Activated CD8-positive, alpha-beta memory T cell treated with anti-CD3 and anti-CD28 coated beads, Interleukin-2, amount 50 U/mL, for 24 hours (primary cell): Measurements from ENCODE around the gene TSR1.

Source experiments
- DNase-seq: peaks from one replicate; pipeline ENCODE4 v3.0.0-alpha.2; 2020; ENCODE audit errors: extremely low read depth

TSR1 gene

DNA sequence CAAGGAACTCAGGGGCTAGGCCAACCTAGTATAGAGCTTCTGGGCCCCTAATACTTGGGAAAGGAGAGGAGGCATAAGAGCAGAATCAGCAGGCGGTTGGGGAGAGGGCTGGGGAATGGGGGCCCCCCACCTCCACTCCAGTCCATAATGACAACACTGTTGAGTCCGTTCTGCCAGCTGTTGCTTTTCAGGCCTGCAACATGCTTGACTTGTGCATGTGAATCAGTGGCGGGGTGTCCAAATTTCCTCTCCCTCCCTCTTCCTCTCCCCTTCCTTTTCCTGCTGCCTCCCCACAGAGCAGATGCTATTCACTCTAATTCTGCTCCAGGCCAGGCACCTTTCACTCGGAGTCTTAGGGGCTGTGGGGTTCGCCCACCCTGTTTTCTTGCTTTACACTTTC is 32.8 kb upstream of the TSR1 start:
- DNase-seq, result no peak

DNA sequence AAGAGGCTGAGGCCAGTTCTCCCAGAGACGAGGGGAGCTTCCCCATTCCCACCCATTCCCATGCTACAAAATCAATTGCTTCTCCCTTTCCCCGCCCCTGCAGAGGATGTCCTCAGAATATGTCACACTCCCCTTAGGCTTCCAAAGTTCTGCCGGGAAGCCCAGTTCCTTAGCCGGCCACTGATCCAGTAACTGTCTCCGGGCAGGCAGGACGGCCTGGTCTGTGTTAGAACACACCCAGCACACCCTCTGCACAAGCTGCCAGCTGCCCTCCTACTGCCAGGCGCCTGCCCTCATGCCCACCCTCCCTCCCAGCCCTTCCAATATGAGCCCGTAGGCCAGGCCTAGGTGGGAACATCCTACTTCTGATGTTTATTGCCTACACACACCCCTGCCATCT is 32.1 kb upstream of the TSR1 start:
- no peak for DNase-seq

DNA sequence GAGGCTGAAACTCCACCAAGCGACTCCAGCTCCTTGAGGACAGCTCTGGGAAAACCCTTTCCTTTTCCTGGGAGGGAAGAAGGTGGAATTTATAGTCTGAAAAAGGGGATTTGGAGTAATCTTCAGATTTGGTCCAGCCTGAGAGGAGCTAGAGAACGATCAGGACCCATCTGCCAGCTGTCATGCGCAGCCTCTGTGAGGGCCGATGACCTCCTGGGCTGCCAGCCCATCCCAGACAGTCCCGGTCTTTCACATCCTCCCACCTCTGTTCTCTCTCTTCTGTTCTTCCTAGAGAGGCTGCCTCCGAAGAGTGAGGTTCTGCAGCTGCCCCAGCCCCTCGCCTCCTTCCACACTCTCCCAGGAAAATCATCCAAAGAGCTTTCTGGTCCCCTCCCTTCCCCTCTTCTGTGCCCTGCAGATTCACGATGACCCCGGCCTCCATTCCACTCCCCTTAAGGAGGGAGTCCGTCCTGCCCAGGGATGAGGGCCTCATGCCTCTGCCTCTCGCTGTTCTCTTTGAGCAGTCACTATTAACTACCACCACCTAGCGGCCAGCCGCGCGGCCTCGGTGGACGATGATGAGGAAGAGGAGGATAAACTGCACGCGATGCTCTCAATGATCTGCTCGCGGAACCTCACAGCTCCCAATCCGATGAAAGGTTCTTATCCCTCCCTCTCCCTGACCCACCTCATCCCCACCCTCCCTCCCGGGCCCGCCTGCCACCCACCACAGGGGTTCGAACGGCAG is 30.7 kb upstream of the TSR1 start:
- no peak for DNase-seq

DNA sequence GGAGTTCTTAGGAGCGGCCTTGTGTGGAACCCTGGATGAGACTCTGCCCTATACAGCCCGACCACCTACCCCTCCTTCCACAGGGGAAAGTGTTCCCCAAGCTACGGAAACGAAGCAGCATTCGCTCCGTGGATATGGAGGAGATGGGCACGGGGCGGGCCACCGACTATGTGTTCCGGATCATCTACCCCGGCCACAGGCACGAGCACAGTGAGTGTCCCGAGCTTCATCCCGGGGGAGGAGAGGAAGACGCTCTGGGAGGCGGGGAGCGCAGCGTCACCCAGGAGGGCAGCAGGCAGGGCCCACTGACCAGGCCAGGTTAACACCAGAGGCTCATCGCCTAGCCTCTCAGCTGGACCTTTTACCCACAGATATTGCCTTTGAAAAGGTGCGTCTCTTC is 28.9 kb upstream of the TSR1 start:
- DNase-seq, result no peak

DNA sequence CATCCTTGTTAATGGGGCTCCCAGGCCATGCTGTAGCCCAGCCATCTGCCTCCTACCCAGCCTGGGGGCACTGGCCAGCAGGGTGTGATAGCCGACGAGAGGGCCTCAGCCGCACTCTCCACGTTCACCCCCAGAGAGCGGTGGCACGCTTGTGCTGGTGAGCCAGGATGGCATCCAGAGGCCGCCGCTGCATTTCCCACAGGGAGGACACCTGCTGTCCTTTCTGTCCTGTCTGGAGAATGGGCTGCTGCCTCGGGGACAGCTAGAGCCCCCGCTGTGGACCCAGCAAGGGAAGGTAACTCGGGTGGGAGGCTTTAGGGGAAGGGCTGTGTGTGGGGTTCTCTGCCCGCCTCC is 28.5 kb upstream of the TSR1 start:
- DNase-seq, result no peak

DNA sequence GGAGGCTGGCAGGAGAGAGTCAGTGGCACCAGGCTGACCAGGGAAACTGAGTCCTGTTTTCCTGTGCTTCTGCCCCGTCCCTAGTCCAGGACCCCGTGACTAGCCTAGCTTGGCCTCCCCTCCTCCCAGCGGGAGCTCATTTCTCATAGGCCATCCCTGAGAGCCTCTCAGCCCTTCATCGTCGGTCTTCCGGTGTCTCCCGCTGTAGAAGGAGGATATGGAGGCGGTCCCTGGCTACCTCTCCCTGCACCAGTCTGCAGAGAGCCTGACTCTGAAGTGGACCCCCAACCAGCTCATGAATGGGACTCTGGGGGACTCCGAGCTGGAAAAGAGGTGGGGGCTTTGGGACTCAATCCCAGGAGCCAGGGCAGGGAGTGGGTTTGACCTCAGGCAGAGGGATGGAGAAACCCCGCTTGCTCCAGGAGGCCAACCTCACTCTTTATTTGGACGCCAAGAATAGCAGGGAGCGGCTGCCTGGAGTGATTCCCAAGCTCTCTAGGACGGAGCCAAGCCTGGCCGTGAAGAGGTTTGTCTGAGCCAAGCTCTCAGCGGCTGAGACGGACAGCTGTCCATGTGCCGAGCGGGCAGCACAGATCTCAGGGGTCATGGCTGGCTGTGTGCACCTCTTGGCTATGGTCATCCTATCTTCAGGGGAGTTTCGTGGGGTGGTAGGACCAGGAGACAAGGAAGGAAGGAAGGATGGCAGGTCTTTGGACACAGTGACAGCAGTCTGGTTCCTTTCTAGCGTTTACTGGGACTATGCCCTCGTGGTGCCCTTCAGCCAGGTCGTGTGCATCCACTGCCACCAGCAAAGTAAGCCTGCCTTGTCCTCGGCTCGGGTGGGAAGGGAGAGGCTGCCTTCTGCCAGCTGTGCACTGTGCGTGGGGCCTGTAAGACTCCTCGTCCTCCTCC is 27.9 kb upstream of the TSR1 start:
- no peak for DNase-seq

DNA sequence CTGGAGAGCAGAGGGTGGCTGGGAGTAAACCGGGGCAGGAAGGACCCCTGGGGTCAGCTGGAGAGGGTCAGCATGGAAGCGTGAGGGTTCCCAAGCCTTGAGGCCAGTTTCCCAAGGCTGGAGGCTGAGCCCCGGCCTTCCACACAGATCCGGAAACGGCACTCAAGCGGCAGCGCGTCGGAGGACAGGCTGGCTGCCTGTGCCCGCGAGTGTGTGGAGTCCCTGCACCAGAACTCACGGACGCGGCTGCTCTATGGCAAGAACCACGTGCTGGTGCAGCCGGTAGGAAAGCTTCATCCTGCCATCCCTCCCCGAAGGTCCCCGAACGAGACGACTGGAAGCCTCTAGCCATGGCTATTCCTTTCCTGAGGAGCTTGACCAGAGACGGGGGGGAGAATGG is 27.1 kb upstream of the TSR1 start:
- no peak for DNase-seq

DNA sequence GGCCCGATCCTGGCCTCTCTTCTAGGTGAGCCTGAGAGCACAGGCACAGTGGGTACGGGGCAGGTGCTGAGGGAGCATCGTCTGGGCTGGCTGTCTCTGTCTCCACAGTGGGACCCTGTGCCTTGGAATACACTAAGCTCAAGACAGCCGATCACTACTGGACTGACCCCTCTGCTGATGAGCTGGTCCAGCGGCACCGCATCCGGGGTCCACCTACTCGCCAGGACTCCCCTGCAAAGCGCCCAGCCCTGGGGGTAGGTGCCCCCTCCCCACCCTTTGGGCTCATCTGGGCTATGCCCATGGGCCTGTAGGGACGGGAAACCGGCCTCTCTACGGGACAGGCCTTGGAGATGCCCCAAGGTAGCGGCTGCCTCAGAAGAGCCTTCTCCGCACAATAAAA is 26.6 kb upstream of the TSR1 start:
- no peak for DNase-seq

DNA sequence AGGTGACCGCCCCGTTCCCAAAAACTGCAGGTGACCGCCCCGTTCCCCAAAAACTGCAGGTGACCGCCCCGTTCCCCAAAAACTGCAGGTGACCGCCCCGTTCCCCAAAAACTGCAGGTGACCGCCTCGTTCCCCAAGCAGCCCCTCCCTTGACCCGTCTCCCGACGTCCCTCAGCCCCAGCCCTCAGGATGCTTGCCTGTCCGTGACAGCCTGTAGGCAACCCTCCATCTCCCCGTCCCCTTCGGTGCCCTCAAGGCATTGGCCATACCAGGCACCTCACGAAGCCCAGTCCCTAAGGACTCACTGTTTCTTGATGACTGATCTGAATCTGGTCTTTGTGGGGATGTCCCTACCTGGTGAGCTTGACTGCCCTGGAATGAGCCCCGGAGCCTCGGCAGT is 26.2 kb upstream of the TSR1 start:
- DNase-seq, result no peak

DNA sequence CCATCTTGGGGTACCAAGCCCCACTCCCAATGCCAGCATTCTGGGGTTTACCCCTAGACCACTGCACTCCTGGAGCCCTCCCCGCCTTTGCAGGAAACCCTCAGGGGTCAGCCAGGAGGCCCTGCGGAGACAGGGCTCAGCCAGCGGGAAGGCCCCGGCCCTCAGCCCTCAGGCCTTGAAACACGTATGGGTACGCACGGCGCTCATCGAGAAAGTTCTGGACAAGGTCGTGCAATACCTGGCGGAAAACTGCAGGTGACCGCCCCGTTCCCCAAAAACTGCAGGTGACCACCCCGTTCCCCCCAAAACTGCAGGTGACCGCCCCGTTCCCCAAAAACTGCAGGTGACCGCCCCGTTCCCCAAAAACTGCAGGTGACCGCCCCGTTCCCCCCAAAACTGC is 25.8 kb upstream of the TSR1 start:
- DNase-seq, result no peak

DNA sequence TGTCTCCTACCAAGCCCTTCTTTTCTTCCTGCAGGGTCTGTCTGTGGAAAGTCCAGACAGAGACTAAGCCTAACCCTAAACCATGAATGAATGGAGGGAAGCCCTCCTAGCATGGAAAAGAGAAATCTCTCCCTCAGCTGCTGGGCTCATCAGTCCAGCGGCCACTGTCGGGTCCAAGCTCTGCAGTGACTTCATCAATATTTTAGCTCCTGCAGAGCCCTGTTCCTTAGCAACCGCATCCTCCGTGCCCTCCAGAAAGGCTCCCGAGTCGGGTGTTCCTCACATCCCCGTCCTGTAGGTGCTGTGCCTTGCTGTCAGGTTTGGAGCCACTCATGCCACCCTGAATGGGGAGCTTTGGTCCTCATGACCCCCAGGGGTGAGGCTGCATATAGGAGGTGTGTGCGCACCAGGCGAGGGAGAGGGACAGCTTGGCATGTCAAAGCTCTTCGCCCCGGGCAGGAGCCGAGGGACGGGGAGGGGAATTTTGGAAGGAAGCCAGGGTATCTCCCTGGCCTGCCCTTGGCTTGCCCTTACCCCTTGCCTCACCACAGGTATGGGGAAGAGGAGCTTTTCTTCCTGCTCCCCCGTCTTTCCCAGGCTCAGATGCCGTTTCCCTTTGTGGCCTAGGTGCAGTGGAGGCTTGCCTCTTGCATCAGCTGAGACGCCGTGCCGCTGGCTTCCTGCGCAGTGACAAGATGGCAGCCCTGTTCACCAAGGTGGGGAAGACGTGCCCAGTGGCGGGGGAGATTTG is 24.9 kb upstream of the TSR1 start:
- no peak for DNase-seq

DNA sequence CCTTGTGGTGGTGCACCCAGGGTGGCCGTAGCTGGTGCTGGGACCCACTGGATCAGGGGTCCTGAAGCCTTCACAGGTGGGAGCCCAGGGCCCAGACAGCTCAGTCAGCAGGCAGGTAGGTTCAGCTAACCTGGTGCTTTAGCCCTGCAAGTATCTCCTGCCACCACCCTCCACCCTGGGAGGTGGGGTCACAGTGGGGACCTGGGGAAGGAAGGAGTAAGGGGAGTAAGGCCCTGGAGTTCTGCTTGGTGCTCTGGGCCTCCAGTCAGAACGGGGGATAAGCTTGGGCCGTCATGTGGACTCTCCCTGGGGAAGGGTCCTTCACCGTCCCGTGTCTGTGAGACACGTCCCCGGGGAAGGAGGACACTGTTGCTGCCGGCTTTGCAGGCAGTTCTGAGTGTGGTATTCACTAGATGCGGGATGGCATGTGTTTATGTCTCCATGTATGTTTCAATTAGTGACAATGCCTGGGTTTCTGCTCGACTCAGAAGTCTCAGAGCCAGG is 21.7 kb upstream of the TSR1 start:
- DNase-seq, result no peak

DNA sequence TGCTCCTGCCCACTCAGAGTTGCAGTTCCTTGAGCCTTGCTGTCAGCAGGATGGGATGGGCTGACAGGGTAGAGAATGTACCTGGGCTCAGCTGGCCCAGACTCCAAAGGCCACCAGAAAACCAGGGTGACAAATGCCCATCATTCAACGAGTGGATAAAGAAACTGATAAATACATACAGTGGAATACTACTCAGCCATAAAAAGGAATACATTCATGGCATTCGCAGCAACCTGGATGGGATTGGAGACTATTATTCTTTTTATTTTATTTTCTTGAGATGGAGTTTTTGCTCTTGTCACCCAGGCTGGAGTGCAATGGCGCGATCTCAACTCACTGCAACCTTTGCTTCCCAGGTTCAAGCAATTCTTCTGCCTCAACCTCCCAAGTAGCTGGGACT is 21.0 kb upstream of the TSR1 start:
- no peak for DNase-seq

DNA sequence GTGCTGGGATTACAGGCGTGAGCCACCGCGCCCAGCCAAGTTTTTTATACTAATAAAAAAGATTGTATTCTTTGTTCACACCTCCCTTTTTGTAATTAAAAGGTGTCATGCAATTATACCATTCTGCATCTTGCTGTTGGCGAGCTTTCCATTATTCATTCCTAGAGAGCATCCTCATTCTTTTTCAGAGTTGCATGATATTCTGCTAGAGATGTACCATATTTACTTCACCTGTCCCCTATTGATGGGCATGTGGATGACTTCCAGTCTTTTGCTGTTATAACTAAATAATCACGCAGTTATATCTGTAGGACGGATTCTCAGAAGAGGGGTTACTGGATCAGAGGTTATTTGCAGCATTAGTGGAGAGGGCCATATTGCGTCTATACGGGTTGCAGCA is 18.1 kb upstream of the TSR1 start:
- no peak for DNase-seq

DNA sequence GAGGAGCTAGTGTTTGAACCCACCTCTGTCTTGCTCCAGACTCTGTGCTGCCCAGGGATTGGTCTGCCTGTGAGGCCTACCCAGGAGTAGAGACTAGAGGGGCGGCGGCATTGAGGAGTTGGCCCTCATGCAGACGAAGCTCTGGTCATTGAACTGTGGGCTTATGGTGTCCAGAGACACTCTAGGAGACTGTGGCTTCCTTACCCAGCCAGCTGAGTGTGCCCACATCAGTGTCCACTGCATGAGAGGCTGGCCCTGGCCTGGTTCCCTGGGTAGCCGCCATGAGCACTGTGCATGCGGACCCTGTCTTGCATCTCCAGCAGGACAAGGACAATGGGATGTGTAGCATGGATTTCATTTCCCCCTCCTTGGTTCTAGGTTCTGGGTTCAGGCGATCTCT is 15.0 kb upstream of the TSR1 start:
- DNase-seq, result no peak

DNA sequence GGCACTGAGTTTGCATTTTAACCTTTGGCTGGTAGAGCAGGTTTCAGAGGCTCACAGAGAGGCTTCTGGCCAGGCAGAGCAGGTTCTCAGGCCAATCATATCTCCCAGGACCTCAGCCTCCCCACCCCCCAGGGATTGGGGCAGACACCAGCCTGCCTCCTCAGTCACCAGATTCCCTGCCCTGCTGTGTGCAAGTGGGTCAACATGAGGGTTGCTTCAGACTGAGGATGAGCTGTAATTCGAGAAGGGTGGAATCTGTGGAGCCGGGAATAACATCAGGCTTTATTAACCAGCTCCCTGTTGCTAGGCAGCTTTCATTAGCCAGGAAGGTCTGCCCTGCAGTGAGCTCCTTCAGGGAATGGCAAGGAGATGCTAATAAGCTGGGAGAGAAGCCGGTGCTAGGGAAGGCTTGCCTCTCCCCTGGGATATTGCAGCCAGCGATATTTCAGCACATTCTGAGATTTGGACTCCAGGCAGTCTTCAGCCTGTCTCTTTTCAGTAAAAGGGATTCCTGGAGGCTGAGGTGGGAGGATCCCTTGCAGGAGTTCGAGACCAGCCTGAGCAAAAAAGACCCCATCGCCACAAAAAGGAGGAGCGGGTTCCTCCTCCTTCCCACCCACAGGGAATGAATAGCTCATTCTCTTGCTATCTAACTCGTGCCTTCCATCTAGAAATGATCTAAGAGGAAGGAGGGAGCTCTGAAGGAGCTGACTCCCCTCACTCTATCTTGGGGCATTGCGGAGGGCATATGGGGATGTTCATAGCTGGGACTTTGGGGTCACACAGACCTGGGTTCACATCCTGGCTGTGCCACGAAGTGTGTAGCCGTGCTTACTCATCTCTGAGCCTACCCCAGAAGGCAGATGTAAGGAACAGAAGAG is 11.8 kb upstream of the TSR1 start:
- DNase-seq, result no peak

DNA sequence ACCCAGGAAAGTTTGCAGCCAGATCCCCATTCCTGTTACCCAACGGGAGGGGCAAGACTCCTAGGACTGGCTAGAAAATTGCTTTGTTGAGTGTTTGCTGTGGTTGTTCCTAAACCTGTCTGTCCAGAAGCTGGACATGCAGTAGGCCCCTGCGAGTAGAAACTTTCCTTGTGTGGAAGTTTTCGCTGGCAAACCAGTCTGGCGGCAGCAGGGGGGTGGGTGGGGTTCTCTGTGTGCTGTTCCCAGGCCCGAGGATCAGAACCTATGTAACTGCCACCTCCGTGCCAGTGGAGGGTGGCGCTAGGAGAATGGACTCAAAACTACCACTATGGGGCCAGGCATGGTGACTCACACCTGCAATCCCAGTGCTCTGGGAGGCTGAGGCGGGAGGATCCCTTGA is 10.2 kb upstream of the TSR1 start:
- no peak for DNase-seq

DNA sequence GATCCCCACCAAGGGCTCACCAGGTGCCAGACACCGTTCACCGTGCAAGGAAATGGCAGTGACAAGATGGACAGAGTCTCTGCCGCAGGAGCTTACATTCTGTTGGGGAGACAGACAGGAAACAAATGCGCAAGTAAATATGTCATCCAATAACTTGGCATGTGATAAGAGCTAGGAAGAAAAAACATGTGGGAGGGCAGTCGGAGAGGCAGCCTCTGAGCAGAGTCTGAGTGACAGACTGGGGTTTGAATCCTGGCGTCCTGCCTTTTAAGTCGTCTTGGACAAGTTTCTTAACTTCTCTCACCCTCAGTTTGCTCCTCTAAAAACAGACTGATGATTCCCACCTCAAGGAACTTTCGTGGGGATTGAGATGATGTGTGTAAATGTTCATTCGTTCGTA is 8.3 kb upstream of the TSR1 start:
- no peak for DNase-seq

DNA sequence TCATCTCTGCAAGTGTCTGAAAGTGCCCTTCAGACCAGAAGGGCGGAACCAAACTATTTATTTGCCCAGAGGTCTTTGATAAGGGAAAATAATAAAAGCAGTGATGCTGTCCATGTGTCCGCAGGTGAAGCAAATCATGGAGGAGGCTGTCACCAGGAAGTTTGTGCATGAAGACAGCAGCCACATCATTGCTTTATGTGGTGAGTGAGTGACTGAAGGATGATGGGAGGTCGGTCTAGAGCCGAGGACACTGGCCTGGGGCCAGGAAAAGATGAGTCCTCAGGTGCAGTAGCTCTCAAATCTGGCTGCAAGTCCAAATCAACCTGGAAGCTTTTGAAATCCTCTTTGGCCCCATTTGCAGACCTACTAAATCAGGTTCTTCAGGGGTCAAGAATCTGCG is 7.2 kb upstream of the TSR1 start:
- no peak for DNase-seq

DNA sequence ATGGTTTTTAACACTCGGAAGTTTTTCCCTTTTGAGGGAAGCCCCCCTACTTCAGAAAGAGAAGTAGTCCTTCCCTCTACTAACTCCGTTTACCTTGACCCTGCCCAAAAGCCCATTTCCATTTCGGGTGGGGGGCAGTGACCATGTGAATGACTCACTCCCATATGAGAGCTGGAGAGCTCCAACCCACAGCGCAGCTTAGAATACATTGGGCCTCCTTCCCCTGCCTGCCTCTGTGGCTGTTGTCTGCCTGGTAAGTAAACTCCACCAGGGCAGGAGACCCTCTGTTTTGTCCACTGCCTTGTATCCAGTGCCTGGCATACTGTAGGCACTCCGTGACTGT is 2.0 kb upstream of the TSR1 start:
- DNase-seq, result no peak

DNA sequence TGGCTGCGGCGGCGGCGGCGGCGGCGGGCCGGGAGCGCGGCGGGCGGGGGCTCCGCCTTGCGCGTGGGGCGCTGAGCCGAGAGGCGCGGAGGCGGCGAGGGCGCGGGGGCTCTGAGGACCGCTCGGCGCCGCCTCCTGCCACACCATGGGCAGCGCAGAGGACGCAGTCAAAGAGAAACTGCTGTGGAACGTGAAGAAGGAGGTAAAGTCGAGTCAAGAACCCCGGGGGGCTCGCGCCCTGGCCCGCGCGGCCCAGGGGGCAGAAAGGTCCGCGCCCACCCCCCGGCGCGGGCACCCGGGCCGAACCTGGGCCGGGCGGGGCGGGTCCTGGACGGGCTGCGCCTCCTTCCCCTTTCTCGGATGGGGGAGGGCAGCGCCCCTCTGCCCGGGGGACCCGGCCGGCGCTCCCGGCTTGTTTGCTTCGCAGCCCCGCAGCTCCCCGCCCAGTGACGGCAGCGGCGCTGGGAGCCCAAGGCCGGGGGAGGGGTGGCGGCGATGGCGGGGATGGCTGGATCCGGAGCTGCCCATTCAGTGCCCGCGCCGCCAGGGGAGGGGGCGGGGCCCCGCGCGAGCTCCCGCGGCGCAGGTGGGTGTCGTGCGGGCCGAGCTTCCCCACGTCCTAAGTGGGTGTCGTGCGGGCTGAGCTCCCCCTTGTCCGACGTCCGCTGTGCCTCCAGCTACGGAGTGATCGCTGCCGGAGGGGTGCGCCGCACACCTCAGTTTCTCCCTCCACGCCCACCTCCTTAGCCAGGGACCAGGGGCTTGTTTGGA is 1.5 kb upstream of the TSR1 start:
- no peak for DNase-seq
